HepG2 (cell line): ENCODE results near the gene PPP1CA. TPM values are rescaled to one million over a fixed set of nuclear protein-coding genes. Genes with fewer than 3 reads are reported as not detected.

Experiments
- ATAC-seq: fragments of 200-7000 bp; cut with Tn5 transposase; 3 replicates; pipeline ENCODE4 v1.9.1; 2020; ENCODE audit warnings: mild to moderate bottlenecking, moderate library complexity
- BruUV-seq: library from RNA; stranded (reverse); fragments of 400-500 nt; replicated peaks from 2 replicates; lab custom pipeline; 2021; lab: Mats Ljungman, UMichigan
- CTCF ChIA-PET: fragments of 300-600 bp; formaldehyde crosslinking; extraction: SDS; loops from one replicate; lab custom pipeline; 2021; ENCODE audit warnings: low total read pairs, inconsistent platforms, low intra/inter-chr PET ratio; lab: Yijun Ruan, JAX
- POLR2A ChIA-PET: fragments of 350-600 bp; sonication (Branson Sonifier 250); formaldehyde crosslinking; loops from one replicate; lab custom pipeline; 2020; ENCODE audit warnings: antibody characterized with exemption, inconsistent platforms; lab: Yijun Ruan, JAX
- DNase-seq: peaks from one replicate; pipeline ENCODE4 v3.0.0-alpha.2; 2015; ENCODE audit warnings: low spot score
- FAIRE-seq: peaks from 3 replicates; lab custom pipeline; 2011; peaks lifted over from hg19 to GRCh38; lab: Jason Lieb, UNC
- H2AFZ ChIP-seq: one replicate; pipeline ENCODE4 v1.6.1; 2011; ENCODE audit warnings: low read length, inconsistent platforms
- H3K27ac ChIP-seq: fragments of 300-600 bp; 3 replicates; pipeline ENCODE4 v1.8.0; 2011; ENCODE audit warnings: mixed run types, mild to moderate bottlenecking, mixed read lengths, low read length, inconsistent platforms; ENCODE audit not compliant: insufficient read depth; ENCODE audit errors: extremely low read length
- H3K27me3 ChIP-seq, 2 experiments: fragments of 200-600 bp in 1 of 2; 2 replicates in 1 of 2; 3 replicates in 1 of 2; pipeline versions ENCODE4 v1.6.0 to v1.8.0; 2011; ENCODE audit warnings: low read length in 2 of 2, mild to moderate bottlenecking in 2 of 2, moderate library complexity in 2 of 2, inconsistent platforms in 1 of 2; ENCODE audit not compliant: insufficient read depth in 2 of 2, control insufficient read depth in 1 of 2
- H3K36me3 ChIP-seq, 2 experiments: fragments of 200-600 bp in 1 of 2; replicated peaks in 1 of 2; 2 replicates in 1 of 2; 3 replicates in 1 of 2; pipeline versions ENCODE4 v1.5.1 to v1.8.0; 2011; ENCODE audit warnings: low read length in 2 of 2, inconsistent platforms in 1 of 2; ENCODE audit not compliant: insufficient read depth in 2 of 2, control insufficient read depth in 1 of 2
- H3K4me1 ChIP-seq: 2 replicates; pipeline ENCODE4 v1.5.1; 2012; ENCODE audit warnings: low read length, inconsistent platforms; ENCODE audit not compliant: insufficient read depth
- H3K4me2 ChIP-seq: 2 replicates; pipeline ENCODE4 v1.6.0; 2011; ENCODE audit warnings: low read depth, low read length, inconsistent platforms
- H3K4me3 ChIP-seq, 3 experiments: fragments of 200-600 bp in 1 of 3; sonication (generic), shearing (Covaris generic) in 1 of 3; replicated peaks in 1 of 3; 2 replicates each; pipeline ENCODE4 v1.5.1; 2011 to 2016; ENCODE audit warnings: low read length in 3 of 3, inconsistent platforms in 2 of 3, low read depth in 2 of 3, mild to moderate bottlenecking in 2 of 3, control low read depth in 1 of 3, mixed read lengths in 1 of 3; ENCODE audit not compliant: insufficient read depth in 1 of 3
- H3K79me2 ChIP-seq: one replicate; pipeline ENCODE4 v1.6.1; 2011; ENCODE audit warnings: low read length, inconsistent platforms; ENCODE audit not compliant: insufficient read depth
- H3K9ac ChIP-seq: 2 replicates; pipeline ENCODE4 v1.6.0; 2011; ENCODE audit warnings: mild to moderate bottlenecking, low read depth, low read length, inconsistent platforms; ENCODE audit not compliant: insufficient read depth
- H3K9me3 ChIP-seq: 2 replicates; pipeline ENCODE4 v1.5.1; 2012; ENCODE audit warnings: mild to moderate bottlenecking, low read length
- H4K20me1 ChIP-seq: 2 replicates; pipeline ENCODE4 v1.6.0; 2011; ENCODE audit warnings: inconsistent platforms, mild to moderate bottlenecking, low read length, moderate library complexity; ENCODE audit not compliant: insufficient read depth
- CHD4 ChIP-seq: fragments of 200-600 bp; sonication (generic); IDR thresholded peaks from 2 replicates; pipeline ENCODE4 v1.7.0; 2017; ENCODE audit warnings: mild to moderate bottlenecking, low read length, borderline replicate concordance
- NFATC3 ChIP-seq: sonication (generic); formaldehyde crosslinking; IDR thresholded peaks from 2 replicates; pipeline ENCODE4 v1.5.1; 2020; ENCODE audit warnings: mild to moderate bottlenecking, missing genetic modification reagents
- NONO ChIP-seq, 2 experiments: fragments of 450-650 bp in 1 of 2; sonication (generic) in 1 of 2; formaldehyde crosslinking in 1 of 2; IDR thresholded peaks in 1 of 2; conservative IDR thresholded peaks in 1 of 2; 2 replicates each; pipeline versions ENCODE4 v1.6.1 to v1.8.0; 2017 to 2022; ENCODE audit warnings: mild to moderate bottlenecking in 1 of 2, missing genetic modification reagents in 1 of 2, moderate library complexity in 1 of 2
- NRL ChIP-seq: sonication (generic); formaldehyde crosslinking; IDR thresholded peaks from 2 replicates; pipeline ENCODE4 v1.5.0; 2020; ENCODE audit warnings: missing genetic modification reagents, mild to moderate bottlenecking, moderate library complexity, borderline replicate concordance
- SPEN ChIP-seq: sonication (generic); formaldehyde crosslinking; IDR thresholded peaks from 2 replicates; pipeline ENCODE4 v1.5.1; 2020; ENCODE audit warnings: low read depth, mild to moderate bottlenecking, missing genetic modification reagents
- SRSF4 ChIP-seq: fragments of 200-400 bp; formaldehyde crosslinking; IDR thresholded peaks from one replicate; pipeline ENCODE4 v1.6.1; 2018; ENCODE audit warnings: mild to moderate bottlenecking, low read depth, low read length, moderate library complexity; ENCODE audit not compliant: poor library complexity, severe bottlenecking
- ZNF431 ChIP-seq: sonication (generic); formaldehyde crosslinking; IDR thresholded peaks from 2 replicates; pipeline ENCODE4 v1.9.0; 2022; ENCODE audit warnings: missing genetic modification reagents, low read depth, mild to moderate bottlenecking, borderline replicate concordance
- ZNF572 ChIP-seq: sonication (generic); formaldehyde crosslinking; IDR thresholded peaks from 2 replicates; pipeline ENCODE4 v1.5.1; 2020; ENCODE audit warnings: mild to moderate bottlenecking, missing genetic modification reagents
- WGBS: methylation state at CpG from one replicate; pipeline ENCODE4 v1.1.6; 2017; ENCODE audit warnings: low lambda C conversion rate; 5-methylcytosine and 5-hydroxymethylcytosine counted together
- in situ Hi-C: cut with HindIII; loops from 2 replicates; pipeline ENCODE4 v1.10.0; 2017; ENCODE audit warnings: low pct_unique_long_range_greater_than_20kb; ENCODE audit not compliant: extremely low pct_ligation_motif_present
- intact Hi-C: fragments of 100-400 bp; cut with micrococcal nuclease; formaldehyde crosslinking; loops from one replicate; pipeline ENCODE4 v1.10.0; 2022; ENCODE audit not compliant: unreplicated experiment
- polyA plus RNA-seq, 8 experiments: library from polyadenylated mRNA; depleted of rRNA in 3 of 8; stranded (reverse) in 7 of 8; unstranded in 1 of 8; fragments of >200 nt; fragmentation: Illumina TruSeq in 4 of 8; extraction: Trizol in 4 of 8; gene quantifications; 2 replicates each; pipeline versions ENCODE4 v1.2.1 to v1.2.3, GENCODE V29; 2011 to 2016; ENCODE audit warnings: low read depth in 4 of 8, missing spikeins in 1 of 8, mixed read lengths in 1 of 8; ENCODE audit not compliant: insufficient read depth in 1 of 8
- total RNA-seq, 5 experiments: library from RNA; depleted of rRNA; stranded (reverse); fragments of >200 nt; fragmentation: Illumina TruSeq; extraction: Trizol; gene quantifications; 2 replicates each; pipeline ENCODE4 v1.2.3, GENCODE V29; 2016; ENCODE audit warnings: low read depth in 1 of 5
- TF ChIP-seq, protein P1 (sequence below), 2 experiments: sonication (generic) in 1 of 2; formaldehyde crosslinking in 1 of 2; IDR thresholded peaks; 2 replicates each; pipeline versions ENCODE4 v1.6.1 to v1.9.0; 2014 to 2022; ENCODE audit warnings: antibody characterized with exemption in 1 of 2, borderline replicate concordance in 1 of 2, inconsistent platforms in 1 of 2, low read depth in 1 of 2, missing genetic modification reagents in 1 of 2
- TF ChIP-seq, protein P2 (sequence below): sonication (generic); formaldehyde crosslinking; IDR thresholded peaks from 2 replicates; pipeline ENCODE4 v1.4.0; 2020; ENCODE audit warnings: missing genetic modification reagents, borderline replicate concordance

The PPP1CA gene
- total and polyA plus RNA-seq, 2 of the 13 experiments (the other 11 are each of a cell fraction or from before 2014, with no cell fraction given): 149 to 170 TPM

- no peak for ATAC-seq
- H3K9ac ChIP-seq: no peak overlapping the region
- no peaks in the 10 kb centered on the region for H3K9me3 ChIP-seq
- no peak overlapping the region for H2AFZ ChIP-seq
- no peak overlapping the region for H3K4me3 ChIP-seq
- BruUV-seq: no TSS peak
- peaks cover 41% of the 10 kb centered on the region for H3K4me1 ChIP-seq
- intact Hi-C loops: no loop called here
- H4K20me1 ChIP-seq: no peaks in the 10 kb centered on the region
- no peak for DNase-seq
- no peak overlapping the region for H3K4me2 ChIP-seq
- H3K27me3 ChIP-seq: peaks cover 3 to 12% of the 10 kb centered on the region in 2 experiments; a peak in 3 of 5 replicates
- ChIA-PET CTCF (no interaction called here), POLR2A (interaction anchor here (1.2 to 18.5 kb wide), 2 partner anchors 16 to 22 kb away, joined by 4 to 365 read pairs; partner anchors contain the start of genes POLD4 and RAD9A)
- H3K79me2 ChIP-seq: no peaks in the 10 kb centered on the region
- WGBS: 55% methylated on average over 14 of the region's 15 CpGs
- in situ Hi-C loops: no loop called here
- H3K27ac ChIP-seq: no peak overlapping the region
- FAIRE-seq: no peak
- no peaks in the 10 kb centered on the region for H3K36me3 ChIP-seq
- no peak for TF ChIP-seq SRSF4
- TF ChIP-seq SPEN (CRISPR knock-in tag): no peak
- TF ChIP-seq NRL: no peak
- no peak for TF ChIP-seq NONO (IDR thresholded peaks at IDR 0.05)
- no peak for TF ChIP-seq NONO (CRISPR knock-in tag; conservative IDR thresholded peaks at IDR 0.05)
- no peak for TF ChIP-seq ZNF431 (CRISPR knock-in tag)
- TF ChIP-seq, protein P1, sequence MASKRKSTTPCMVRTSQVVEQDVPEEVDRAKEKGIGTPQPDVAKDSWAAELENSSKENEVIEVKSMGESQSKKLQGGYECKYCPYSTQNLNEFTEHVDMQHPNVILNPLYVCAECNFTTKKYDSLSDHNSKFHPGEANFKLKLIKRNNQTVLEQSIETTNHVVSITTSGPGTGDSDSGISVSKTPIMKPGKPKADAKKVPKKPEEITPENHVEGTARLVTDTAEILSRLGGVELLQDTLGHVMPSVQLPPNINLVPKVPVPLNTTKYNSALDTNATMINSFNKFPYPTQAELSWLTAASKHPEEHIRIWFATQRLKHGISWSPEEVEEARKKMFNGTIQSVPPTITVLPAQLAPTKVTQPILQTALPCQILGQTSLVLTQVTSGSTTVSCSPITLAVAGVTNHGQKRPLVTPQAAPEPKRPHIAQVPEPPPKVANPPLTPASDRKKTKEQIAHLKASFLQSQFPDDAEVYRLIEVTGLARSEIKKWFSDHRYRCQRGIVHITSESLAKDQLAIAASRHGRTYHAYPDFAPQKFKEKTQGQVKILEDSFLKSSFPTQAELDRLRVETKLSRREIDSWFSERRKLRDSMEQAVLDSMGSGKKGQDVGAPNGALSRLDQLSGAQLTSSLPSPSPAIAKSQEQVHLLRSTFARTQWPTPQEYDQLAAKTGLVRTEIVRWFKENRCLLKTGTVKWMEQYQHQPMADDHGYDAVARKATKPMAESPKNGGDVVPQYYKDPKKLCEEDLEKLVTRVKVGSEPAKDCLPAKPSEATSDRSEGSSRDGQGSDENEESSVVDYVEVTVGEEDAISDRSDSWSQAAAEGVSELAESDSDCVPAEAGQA (IDR thresholded peaks at IDR 0.05; ENCODE audit: low read depth): no peak
- TF ChIP-seq, protein P1 (CRISPR knock-in tag; IDR thresholded peaks at IDR 0.05; ENCODE audit: borderline replicate concordance): no peak
- no peak for TF ChIP-seq NFATC3
- TF ChIP-seq, protein P2, sequence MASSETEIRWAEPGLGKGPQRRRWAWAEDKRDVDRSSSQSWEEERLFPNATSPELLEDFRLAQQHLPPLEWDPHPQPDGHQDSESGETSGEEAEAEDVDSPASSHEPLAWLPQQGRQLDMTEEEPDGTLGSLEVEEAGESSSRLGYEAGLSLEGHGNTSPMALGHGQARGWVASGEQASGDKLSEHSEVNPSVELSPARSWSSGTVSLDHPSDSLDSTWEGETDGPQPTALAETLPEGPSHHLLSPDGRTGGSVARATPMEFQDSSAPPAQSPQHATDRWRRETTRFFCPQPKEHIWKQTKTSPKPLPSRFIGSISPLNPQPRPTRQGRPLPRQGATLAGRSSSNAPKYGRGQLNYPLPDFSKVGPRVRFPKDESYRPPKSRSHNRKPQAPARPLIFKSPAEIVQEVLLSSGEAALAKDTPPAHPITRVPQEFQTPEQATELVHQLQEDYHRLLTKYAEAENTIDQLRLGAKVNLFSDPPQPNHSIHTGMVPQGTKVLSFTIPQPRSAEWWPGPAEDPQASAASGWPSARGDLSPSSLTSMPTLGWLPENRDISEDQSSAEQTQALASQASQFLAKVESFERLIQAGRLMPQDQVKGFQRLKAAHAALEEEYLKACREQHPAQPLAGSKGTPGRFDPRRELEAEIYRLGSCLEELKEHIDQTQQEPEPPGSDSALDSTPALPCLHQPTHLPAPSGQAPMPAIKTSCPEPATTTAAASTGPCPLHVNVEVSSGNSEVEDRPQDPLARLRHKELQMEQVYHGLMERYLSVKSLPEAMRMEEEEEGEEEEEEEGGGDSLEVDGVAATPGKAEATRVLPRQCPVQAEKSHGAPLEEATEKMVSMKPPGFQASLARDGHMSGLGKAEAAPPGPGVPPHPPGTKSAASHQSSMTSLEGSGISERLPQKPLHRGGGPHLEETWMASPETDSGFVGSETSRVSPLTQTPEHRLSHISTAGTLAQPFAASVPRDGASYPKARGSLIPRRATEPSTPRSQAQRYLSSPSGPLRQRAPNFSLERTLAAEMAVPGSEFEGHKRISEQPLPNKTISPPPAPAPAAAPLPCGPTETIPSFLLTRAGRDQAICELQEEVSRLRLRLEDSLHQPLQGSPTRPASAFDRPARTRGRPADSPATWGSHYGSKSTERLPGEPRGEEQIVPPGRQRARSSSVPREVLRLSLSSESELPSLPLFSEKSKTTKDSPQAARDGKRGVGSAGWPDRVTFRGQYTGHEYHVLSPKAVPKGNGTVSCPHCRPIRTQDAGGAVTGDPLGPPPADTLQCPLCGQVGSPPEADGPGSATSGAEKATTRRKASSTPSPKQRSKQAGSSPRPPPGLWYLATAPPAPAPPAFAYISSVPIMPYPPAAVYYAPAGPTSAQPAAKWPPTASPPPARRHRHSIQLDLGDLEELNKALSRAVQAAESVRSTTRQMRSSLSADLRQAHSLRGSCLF (CRISPR knock-in tag): no peak
- no peak for TF ChIP-seq ZNF572
- no peak for TF ChIP-seq CHD4
Observed at GRCh38 chr11:67375320-67376055, 26.2 kb downstream of the PPP1CA start.
